Neuronal stem cell (in vitro differentiated cells): ENCODE measurements around the gene CPT1C.

Source experiments
- DNase-seq: peaks from one replicate; pipeline ENCODE4 v3.0.0-alpha.2; 2013; ENCODE audit warnings: low spot score
- H2AFZ ChIP-seq: one replicate; pipeline ENCODE4 v1.6.1; 2013; ENCODE audit warnings: mild to moderate bottlenecking, low read length, inconsistent platforms
- H2AK5ac ChIP-seq: 2 replicates; pipeline ENCODE4 v1.6.1; 2013; ENCODE audit warnings: low read depth, mild to moderate bottlenecking, inconsistent platforms, low read length, moderate library complexity, mixed read lengths
- H2BK120ac ChIP-seq: 2 replicates; pipeline ENCODE4 v1.6.1; 2013; ENCODE audit warnings: low read depth, mild to moderate bottlenecking, inconsistent platforms, low read length, moderate library complexity, mixed read lengths
- H2BK12ac ChIP-seq: one replicate; pipeline ENCODE4 v1.6.1; 2013; ENCODE audit warnings: low read length, inconsistent platforms
- H2BK15ac ChIP-seq: 2 replicates; pipeline ENCODE4 v1.6.1; 2013; ENCODE audit warnings: mild to moderate bottlenecking, low read length, inconsistent platforms, mixed read lengths
- H2BK5ac ChIP-seq: one replicate; pipeline ENCODE4 v1.6.1; 2013; ENCODE audit warnings: inconsistent platforms, mild to moderate bottlenecking, low read length, moderate library complexity
- H3K14ac ChIP-seq: one replicate; pipeline ENCODE4 v1.6.1; 2013; ENCODE audit warnings: low read length, inconsistent platforms
- H3K18ac ChIP-seq: 2 replicates; pipeline ENCODE4 v1.6.1; 2013; ENCODE audit warnings: low read length, inconsistent platforms
- H3K23ac ChIP-seq: 2 replicates; pipeline ENCODE4 v1.6.1; 2013; ENCODE audit warnings: low read depth, mild to moderate bottlenecking, mixed read lengths, low read length, inconsistent platforms; ENCODE audit not compliant: poor library complexity
- H3K27ac ChIP-seq: replicated peaks from 3 replicates; pipeline ENCODE4 v1.5.1; 2013; ENCODE audit warnings: low read length, inconsistent platforms
- H3K27me3 ChIP-seq, 3 experiments: 2 replicates each; pipeline ENCODE4 v1.6.1; 2013; ENCODE audit warnings: low read length in 3 of 3, mild to moderate bottlenecking in 2 of 3, inconsistent platforms in 1 of 3, low read depth in 1 of 3, mixed read lengths in 1 of 3, moderate library complexity in 1 of 3; ENCODE audit not compliant: control insufficient read depth in 3 of 3, insufficient read depth in 3 of 3
- H3K36me3 ChIP-seq, 2 donors: replicated peaks in 1 of 2; 2 replicates each; pipeline ENCODE4 v1.6.1; 2013; ENCODE audit warnings: low read length in 2 of 2; ENCODE audit not compliant: control insufficient read depth in 2 of 2, insufficient read depth in 2 of 2
- H3K4ac ChIP-seq: 2 replicates; pipeline ENCODE4 v1.6.1; 2013; ENCODE audit warnings: inconsistent platforms, mild to moderate bottlenecking, low read length, moderate library complexity
- H3K4me1 ChIP-seq, 2 donors: 1 replicate in 1 of 2; 2 replicates in 1 of 2; pipeline ENCODE4 v1.6.1; 2013; ENCODE audit warnings: low read length in 2 of 2, low read depth in 1 of 2; ENCODE audit not compliant: control insufficient read depth in 2 of 2, insufficient read depth in 1 of 2
- H3K4me2 ChIP-seq: one replicate; pipeline ENCODE4 v1.6.1; 2013; ENCODE audit warnings: mild to moderate bottlenecking, low read length, inconsistent platforms; ENCODE audit not compliant: insufficient read depth, poor library complexity, severe bottlenecking
- H3K4me3 ChIP-seq, 2 donors: 2 replicates each; pipeline ENCODE4 v1.5.1; 2013; ENCODE audit warnings: low read length in 2 of 2, mild to moderate bottlenecking in 2 of 2, inconsistent platforms in 1 of 2, moderate library complexity in 1 of 2
- H3K79me1 ChIP-seq: one replicate; pipeline ENCODE4 v1.6.1; 2013; ENCODE audit warnings: low read depth, mild to moderate bottlenecking, inconsistent platforms, low read length, moderate library complexity
- H3K9ac ChIP-seq: one replicate; pipeline ENCODE4 v1.6.1; 2013; ENCODE audit warnings: mild to moderate bottlenecking, low read depth, low read length, inconsistent platforms; ENCODE audit not compliant: poor library complexity
- H3K9me3 ChIP-seq, 2 donors: replicated peaks in 1 of 2; 2 replicates each; pipeline versions ENCODE3 to v1.6.1; 2013; ENCODE audit warnings: low read length in 2 of 2, mild to moderate bottlenecking in 2 of 2, inconsistent platforms in 1 of 2, low read depth in 1 of 2, mixed read lengths in 1 of 2, moderate library complexity in 1 of 2; ENCODE audit not compliant: control insufficient read depth in 2 of 2, insufficient read depth in 1 of 2
- H4K8ac ChIP-seq: one replicate; pipeline ENCODE4 v1.6.1; 2013; ENCODE audit warnings: low read depth, mild to moderate bottlenecking, inconsistent platforms, low read length, moderate library complexity
- H4K91ac ChIP-seq: one replicate; pipeline ENCODE4 v1.6.1; 2013; ENCODE audit warnings: low read length, low read depth, mild to moderate bottlenecking, inconsistent platforms; ENCODE audit not compliant: poor library complexity
- WGBS, 2 donors: extraction: QIAGEN DNeasy Blood & Tissue Kit; methylation state at CpG; one replicate each; pipeline ENCODE4 v1.1.7; 2013; ENCODE audit warnings: missing lambda C conversion rate in 2 of 2, mixed read lengths in 1 of 2; ENCODE audit not compliant: insufficient read length in 2 of 2, insufficient replicate concordance in 1 of 2; ENCODE audit errors: extremely low coverage in 2 of 2; 5-methylcytosine and 5-hydroxymethylcytosine counted together

Gene CPT1C

DNA sequence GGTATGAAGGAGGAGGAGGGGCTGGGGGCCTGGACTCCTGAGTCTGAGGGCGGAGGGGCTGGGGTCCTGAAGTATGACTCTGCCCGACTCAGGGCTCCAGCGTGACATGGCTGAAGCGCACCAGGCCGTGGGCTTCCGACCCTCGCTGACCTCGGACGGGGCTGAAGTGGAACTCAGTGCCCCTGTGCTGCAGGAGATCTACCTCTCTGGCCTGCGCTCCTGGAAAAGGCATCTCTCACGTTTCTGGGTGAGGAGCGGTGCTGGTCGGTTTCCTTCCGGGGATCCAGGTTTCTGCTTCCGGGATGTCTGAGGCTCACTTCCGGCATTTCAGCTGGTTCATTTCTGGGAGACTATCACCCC, 1.2 kb downstream of the CPT1C start:
- Histone ChIP-seq H2AFZ (peak overlapping the region; percentile 89), H3K18ac (peak overlapping the region; percentile 88), H3K27me3 (no peaks in the 10 kb centered on the region), H3K4me3 (peak overlapping the region; percentile 53 to 55), H2BK120ac (peak overlapping the region; percentile 92), H3K9me3 (peaks cover 0 to 2% of the 10 kb centered on the region in 2 donors), H3K14ac (peak overlapping the region; percentile 14), H2BK15ac (peak overlapping the region; percentile 74), H3K79me1 (peaks cover 10% of the 10 kb centered on the region), H3K4me2 (peak overlapping the region; percentile 66), H4K8ac (no peak overlapping the region), H3K36me3 (peaks cover 16 to 52% of the 10 kb centered on the region in 2 donors), H2AK5ac (peak overlapping the region; percentile 64), H4K91ac (no peak overlapping the region), H2BK12ac (no peak overlapping the region), H3K27ac (peak overlapping the region; percentile 66), H3K4ac (no peak overlapping the region), H3K4me1 (peaks cover 17 to 18% of the 10 kb centered on the region in 2 donors), H3K9ac (peak overlapping the region; percentile 38), H2BK5ac (no peak overlapping the region), H3K23ac (no peak overlapping the region)
- no CpG with 5 or more reads among the region's 16 CpGs for WGBS, 2 donors
- no peak for DNase-seq

DNA sequence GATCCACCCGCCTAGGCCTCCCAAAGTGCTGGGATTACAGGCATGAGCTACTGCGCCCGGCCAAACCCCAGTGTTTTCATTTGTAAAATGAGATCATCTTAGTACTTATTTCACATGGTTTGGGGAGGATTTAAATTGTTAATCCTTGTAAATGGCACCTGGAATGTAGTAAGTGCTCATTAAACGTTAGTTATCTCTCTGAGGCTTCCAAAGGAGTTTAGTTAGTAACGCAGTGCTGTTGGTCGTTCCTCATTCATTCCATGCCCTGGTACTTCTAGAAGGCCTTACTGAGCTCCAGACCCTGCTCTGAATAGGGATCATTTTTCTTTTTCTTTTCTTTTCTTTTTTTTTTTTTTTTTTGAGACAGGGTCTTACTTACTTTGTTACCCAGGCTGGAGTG, 5.2 kb downstream of the CPT1C start:
- H3K4me1 ChIP-seq = peaks cover 3 to 7% of the 10 kb centered on the region in 2 donors
- no CpG with 5 or more reads among the region's 6 CpGs for WGBS, 2 donors
- H3K27ac ChIP-seq = no peak overlapping the region
- no peak overlapping the region for H3K4me3 ChIP-seq
- H2AFZ ChIP-seq = no peak overlapping the region
- no peak overlapping the region for H3K4me2 ChIP-seq
- no peak overlapping the region for H3K23ac ChIP-seq
- H3K36me3 ChIP-seq = peaks cover 19 to 34% of the 10 kb centered on the region in 2 donors
- H2BK120ac ChIP-seq = no peak overlapping the region
- peaks cover 2% of the 10 kb centered on the region for H3K79me1 ChIP-seq
- H3K9me3 ChIP-seq = peaks cover 0 to 2% of the 10 kb centered on the region in 2 donors
- no peak overlapping the region for H3K18ac ChIP-seq
- H3K4ac ChIP-seq = no peak overlapping the region
- no peaks in the 10 kb centered on the region for H3K27me3 ChIP-seq
- no peak overlapping the region for H2AK5ac ChIP-seq
- no peak overlapping the region for H3K9ac ChIP-seq
- no peak overlapping the region for H2BK15ac ChIP-seq
- no peak overlapping the region for H2BK5ac ChIP-seq
- no peak overlapping the region for H4K8ac ChIP-seq
- H2BK12ac ChIP-seq = no peak overlapping the region
- DNase-seq = no peak
- H3K14ac ChIP-seq = no peak overlapping the region
- no peak overlapping the region for H4K91ac ChIP-seq

GRCh38 chr19:49696865-49697264, 5.9 kb downstream of the CPT1C start:
- no peak overlapping the region for H2BK120ac ChIP-seq
- H3K4me1 ChIP-seq = peaks cover 3 to 5% of the 10 kb centered on the region in 2 donors
- H3K27me3 ChIP-seq = no peaks in the 10 kb centered on the region
- peaks cover 0 to 2% of the 10 kb centered on the region in 2 donors for H3K9me3 ChIP-seq
- no peak overlapping the region for H3K18ac ChIP-seq
- no peak overlapping the region for H4K8ac ChIP-seq
- H3K4ac ChIP-seq = no peak overlapping the region
- no peak overlapping the region for H3K14ac ChIP-seq
- peaks cover 5% of the 10 kb centered on the region for H3K79me1 ChIP-seq
- H2BK12ac ChIP-seq = no peak overlapping the region
- H4K91ac ChIP-seq = no peak overlapping the region
- H3K27ac ChIP-seq = no peak overlapping the region
- H3K9ac ChIP-seq = no peak overlapping the region
- no peak for DNase-seq
- no peak overlapping the region for H3K23ac ChIP-seq
- no peak overlapping the region for H2AK5ac ChIP-seq
- no peak overlapping the region for H2BK15ac ChIP-seq
- H3K36me3 ChIP-seq = peaks cover 19 to 37% of the 10 kb centered on the region in 2 donors
- H2AFZ ChIP-seq = no peak overlapping the region
- WGBS, 2 donors = no CpG with 5 or more reads among the region's 7 CpGs
- H3K4me2 ChIP-seq = no peak overlapping the region
- no peak overlapping the region for H3K4me3 ChIP-seq
- no peak overlapping the region for H2BK5ac ChIP-seq

DNA sequence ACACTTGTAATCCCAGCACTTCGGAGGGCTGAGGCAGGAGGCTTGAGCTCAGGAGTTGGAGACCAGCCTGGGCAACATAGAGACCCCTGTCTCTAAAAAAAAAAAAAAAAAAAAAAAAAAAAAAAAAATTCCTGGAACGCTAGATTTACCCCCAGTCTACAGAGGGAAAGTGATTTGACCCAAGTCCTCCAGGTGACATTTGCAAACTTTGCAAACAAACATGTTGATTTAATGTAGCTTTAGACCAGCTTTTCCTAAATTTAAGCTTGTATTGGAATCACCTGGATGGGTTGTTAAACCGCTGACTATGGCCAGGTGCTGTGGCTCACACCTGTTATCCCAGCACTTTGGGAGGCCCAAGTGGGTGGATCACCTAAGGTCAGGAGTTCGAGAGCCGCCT, 8.4 kb downstream of the CPT1C start:
- H3K79me1 ChIP-seq = peaks cover 3% of the 10 kb centered on the region
- H2BK12ac ChIP-seq = no peak overlapping the region
- H3K36me3 ChIP-seq = peaks cover 20 to 30% of the 10 kb centered on the region in 2 donors
- H3K23ac ChIP-seq = no peak overlapping the region
- H2BK15ac ChIP-seq = no peak overlapping the region
- no peak overlapping the region for H3K27ac ChIP-seq
- H3K4me1 ChIP-seq = no peaks in the 10 kb centered on the region
- no peak overlapping the region for H2BK5ac ChIP-seq
- no peak overlapping the region for H3K9ac ChIP-seq
- no peak overlapping the region for H4K91ac ChIP-seq
- peaks cover 0 to 2% of the 10 kb centered on the region in 2 donors for H3K9me3 ChIP-seq
- H3K14ac ChIP-seq = no peak overlapping the region
- H2BK120ac ChIP-seq = no peak overlapping the region
- H3K4me2 ChIP-seq = no peak overlapping the region
- H3K27me3 ChIP-seq = no peaks in the 10 kb centered on the region
- H2AFZ ChIP-seq = no peak overlapping the region
- no peak overlapping the region for H3K18ac ChIP-seq
- H3K4ac ChIP-seq = no peak overlapping the region
- WGBS, 2 donors = no CpG with 5 or more reads among the region's 5 CpGs
- H2AK5ac ChIP-seq = no peak overlapping the region
- H3K4me3 ChIP-seq = no peak overlapping the region
- DNase-seq = no peak
- no peak overlapping the region for H4K8ac ChIP-seq
